LNCaP clone FGC (cell line): Measurements from ENCODE around the gene IRF2.

ENCODE experiments used
- DNase-seq: peaks from one replicate; pipeline ENCODE4 v3.0.0-alpha.2; 2011; ENCODE audit warnings: low read depth
- H3K4me3 ChIP-seq: 2 replicates; pipeline ENCODE4 v1.5.1; 2011; ENCODE audit warnings: mild to moderate bottlenecking, low read depth, low read length, control low read depth
- TF ChIP-seq, protein P1 (sequence below): IDR thresholded peaks from 2 replicates; pipeline ENCODE4 v1.5.1; 2012; ENCODE audit warnings: mild to moderate bottlenecking; ENCODE audit not compliant: control insufficient read depth, insufficient read depth; ENCODE audit errors: extremely low read depth

Gene IRF2

DNA sequence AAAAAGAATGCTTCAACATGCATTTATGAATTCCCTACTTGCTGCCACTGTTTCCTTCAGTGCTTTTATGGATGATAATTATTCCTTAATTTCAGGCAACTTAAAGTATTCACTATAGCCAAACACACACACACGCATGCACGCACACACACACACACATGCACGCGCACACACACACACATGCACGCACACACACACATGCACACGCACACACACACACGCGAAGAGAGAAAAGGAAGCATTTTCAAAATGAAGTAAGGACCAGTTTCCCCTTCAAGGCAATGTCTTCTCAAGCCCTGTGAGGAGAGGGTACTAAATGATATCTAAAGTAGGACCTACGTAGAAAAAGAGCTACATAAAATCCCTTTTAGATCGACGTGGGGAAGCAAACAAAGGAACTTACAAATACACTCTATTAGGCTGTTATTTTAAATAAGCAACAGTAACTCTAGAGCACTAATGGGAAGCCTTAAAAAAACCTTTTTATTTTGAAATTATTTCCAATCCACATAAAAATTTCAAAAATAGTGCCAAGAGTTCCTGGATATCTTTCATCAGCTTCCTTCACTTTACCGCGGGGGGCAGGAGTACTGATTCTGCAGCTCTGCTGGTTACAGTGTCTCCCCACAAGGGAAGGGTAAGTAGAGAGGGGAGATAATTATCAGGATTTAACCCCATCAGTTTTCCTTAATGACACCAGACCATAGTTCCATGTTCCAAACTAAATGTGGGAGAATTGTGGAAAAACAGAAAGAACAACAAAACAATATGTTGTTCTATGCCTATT is 13.7 kb downstream of the IRF2 start:
- no peak for DNase-seq
- TF ChIP-seq, protein P1, sequence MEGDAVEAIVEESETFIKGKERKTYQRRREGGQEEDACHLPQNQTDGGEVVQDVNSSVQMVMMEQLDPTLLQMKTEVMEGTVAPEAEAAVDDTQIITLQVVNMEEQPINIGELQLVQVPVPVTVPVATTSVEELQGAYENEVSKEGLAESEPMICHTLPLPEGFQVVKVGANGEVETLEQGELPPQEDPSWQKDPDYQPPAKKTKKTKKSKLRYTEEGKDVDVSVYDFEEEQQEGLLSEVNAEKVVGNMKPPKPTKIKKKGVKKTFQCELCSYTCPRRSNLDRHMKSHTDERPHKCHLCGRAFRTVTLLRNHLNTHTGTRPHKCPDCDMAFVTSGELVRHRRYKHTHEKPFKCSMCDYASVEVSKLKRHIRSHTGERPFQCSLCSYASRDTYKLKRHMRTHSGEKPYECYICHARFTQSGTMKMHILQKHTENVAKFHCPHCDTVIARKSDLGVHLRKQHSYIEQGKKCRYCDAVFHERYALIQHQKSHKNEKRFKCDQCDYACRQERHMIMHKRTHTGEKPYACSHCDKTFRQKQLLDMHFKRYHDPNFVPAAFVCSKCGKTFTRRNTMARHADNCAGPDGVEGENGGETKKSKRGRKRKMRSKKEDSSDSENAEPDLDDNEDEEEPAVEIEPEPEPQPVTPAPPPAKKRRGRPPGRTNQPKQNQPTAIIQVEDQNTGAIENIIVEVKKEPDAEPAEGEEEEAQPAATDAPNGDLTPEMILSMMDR: no peak
- no peak overlapping the region for H3K4me3 ChIP-seq

DNA sequence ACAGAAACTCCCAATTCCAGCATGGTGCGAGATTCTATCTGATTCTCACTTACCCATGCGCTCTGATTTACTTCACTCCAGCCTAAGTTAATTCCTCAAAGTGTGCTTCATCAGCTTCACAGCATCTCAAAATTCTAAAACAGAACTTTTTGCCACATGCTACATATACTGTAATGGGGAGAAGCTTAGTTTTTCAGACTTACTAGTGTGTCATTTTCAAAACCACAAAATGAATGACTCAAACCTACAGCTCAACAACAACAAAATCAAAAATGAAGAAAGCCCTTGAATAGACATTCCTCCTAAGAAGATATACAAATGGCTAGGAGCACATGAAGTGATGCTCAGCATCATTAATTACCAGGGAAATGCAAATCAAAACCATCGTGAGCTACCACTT is 14.9 kb downstream of the IRF2 start:
- H3K4me3 ChIP-seq: no peak overlapping the region
- no peak for DNase-seq
- TF ChIP-seq, protein P1: no peak

DNA sequence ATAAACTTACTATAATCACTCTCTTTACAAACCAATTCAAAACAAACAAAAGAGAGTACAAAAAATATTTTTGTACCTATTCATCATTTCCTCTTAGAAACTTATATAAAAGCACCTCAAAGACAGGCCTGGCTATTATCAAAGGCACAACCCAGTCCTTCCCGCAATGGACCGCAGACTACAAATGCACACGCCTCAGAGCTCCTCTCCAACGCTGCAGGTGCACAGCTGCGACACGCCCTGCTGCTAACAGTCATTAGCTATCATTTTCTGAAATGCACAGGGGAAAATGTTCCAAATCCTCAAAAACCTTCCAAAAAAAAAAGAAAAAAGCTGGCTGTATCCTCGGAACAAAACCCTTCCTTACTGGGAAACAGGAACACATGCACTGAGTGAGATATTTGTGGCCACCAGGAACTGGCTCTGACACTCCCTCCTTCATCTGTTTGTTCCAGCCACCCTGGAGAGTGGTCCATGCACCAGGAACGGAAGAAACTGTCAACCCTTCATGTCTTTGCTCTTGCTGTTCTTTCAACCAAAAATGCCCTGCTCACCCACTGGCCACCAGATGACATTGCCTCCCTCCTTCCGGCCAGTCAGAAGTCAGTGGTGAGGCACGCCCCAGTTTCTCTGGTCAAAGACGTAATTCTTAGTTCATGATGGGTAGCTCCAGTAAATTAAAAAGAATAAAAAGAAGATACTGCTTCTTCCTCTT is 16.7 kb downstream of the IRF2 start:
- DNase-seq: no peak
- TF ChIP-seq, protein P1: no peak
- H3K4me3 ChIP-seq: no peak overlapping the region

DNA sequence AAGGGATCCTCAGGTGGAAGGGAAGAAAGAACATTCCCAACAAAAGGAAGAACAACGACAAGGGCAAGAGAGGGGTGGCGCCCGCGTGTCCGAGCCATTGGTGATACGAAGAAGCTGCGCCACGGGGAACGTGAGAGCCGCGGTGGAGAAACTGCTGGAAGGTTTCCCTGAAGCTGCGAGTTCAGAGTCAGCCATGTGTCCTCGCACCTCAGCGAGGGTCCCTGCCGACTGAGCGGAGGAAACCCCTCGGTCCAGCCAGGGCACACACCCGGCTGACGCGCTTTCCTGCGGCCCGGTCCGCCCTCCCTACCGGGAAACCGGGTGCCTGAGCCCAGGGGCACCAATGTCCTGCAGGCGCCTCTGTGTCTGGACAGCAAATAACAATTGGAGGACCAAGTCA is 18.0 kb downstream of the IRF2 start:
- TF ChIP-seq, protein P1: no peak
- H3K4me3 ChIP-seq: no peak overlapping the region
- no peak for DNase-seq

DNA sequence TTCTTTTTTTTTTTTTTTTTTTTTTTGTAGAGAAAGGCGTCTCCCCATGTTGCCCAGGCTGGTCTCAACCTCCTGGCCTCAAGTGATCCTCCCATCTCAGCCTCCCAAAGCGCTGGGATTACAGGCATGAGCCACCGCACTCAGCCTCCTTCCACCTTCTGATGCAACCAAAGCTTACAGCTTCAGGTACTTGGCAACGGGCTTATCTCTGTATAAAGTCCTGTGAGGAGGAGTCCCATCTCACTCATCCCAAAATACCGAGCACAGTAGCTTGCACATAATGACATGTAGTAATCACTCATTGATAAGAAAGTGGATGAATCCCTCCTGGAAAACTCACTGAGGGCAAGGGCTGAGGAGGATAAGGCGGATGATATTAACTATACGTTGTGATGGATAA is 19.1 kb downstream of the IRF2 start:
- H3K4me3 ChIP-seq: no peak overlapping the region
- TF ChIP-seq, protein P1: no peak
- no peak for DNase-seq

DNA sequence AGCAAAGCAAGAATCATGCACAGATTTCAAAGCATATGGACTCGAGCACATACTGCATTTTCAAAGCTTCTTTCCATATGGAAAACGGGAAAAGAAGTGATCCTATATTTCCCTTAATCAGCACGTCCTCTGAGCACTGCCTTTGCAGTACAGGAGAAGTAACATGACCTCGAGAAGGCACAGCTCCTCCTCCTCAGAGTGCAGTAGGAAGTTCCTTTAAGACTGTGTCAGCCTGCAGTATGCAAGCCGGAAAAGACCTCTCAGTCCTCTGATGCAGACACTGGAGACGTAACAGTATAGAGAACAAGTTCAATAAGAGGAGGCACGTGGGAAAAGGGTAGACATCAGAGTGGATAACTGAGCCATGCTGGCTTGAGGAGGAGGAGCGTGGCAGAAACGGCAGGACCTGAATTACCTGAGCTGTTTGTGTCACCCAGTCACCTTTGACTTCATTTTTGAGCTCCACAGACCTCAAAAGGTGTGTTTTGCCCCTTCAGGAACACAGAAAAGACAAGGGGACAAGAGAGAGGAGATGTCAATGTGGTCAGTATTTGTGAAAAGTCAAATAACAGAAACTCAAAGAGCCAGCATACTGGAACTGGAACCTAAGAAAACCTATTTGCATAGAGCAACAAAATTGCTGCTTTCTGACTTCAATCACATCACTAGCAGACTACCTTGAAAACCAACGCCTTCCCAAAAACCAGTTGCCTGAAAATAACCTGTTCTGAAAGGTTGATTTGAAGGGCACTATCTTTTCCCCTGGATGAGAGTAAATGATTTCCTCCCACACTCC is 20.8 kb downstream of the IRF2 start:
- DNase-seq: no peak
- TF ChIP-seq, protein P1: no peak
- H3K4me3 ChIP-seq: no peak overlapping the region
